A549 (cell line): ENCODE data around the gene BCORL1. TPM values are rescaled to one million over a fixed set of nuclear protein-coding genes. Genes with fewer than 3 reads are reported as not detected.
A peak's percentile ranks its signal among the peaks of the same experiment; 100 is the strongest.

Experiments used
- ATAC-seq, 2 experiments: fragments of 200-7000 bp in 1 of 2; fragments of >200 bp in 1 of 2; cut with Nextera tagmentation in 1 of 2; cut with Tn5 transposase in 1 of 2; 3 replicates each; pipeline versions ENCODE4 v1.8.0 to v1.9.1; 2018 to 2020; ENCODE audit warnings: mild to moderate bottlenecking in 1 of 2, moderate library complexity in 1 of 2
- CTCF ChIA-PET: fragments of 300-600 bp; sonication (Branson Sonifier 250); formaldehyde crosslinking; extraction: SDS; loops from one replicate; lab custom pipeline; 2021; ENCODE audit warnings: antibody characterized with exemption, inconsistent platforms; lab: Yijun Ruan, JAX
- POLR2A ChIA-PET: fragments of 350-600 bp; formaldehyde crosslinking; extraction: SDS; loops from one replicate; lab custom pipeline; 2021; ENCODE audit warnings: antibody characterized with exemption, inconsistent platforms; lab: Yijun Ruan, JAX
- DNase-seq, 2 experiments: peaks; one replicate each; pipeline versions ENCODE4 v3.0.0 to v3.0.0-alpha.2; 2011 to 2016; ENCODE audit warnings: low read depth in 1 of 2, low spot score in 1 of 2
- FAIRE-seq: peaks from 2 replicates; lab custom pipeline; 2011; peaks lifted over from hg19 to GRCh38; lab: Jason Lieb, UNC
- H3K27ac ChIP-seq, 2 experiments: fragments of >200 bp; sonication (Bioruptor Twin); formaldehyde crosslinking; 3 replicates each; pipeline ENCODE4 v1.5.1; 2016 to 2017
- H3K4me1 ChIP-seq: fragments of >200 bp; sonication (Bioruptor Twin); formaldehyde crosslinking; 3 replicates; pipeline ENCODE4 v1.6.1; 2016
- H3K4me2 ChIP-seq: fragments of >200 bp; sonication (Bioruptor Twin); formaldehyde crosslinking; 3 replicates; pipeline ENCODE4 v1.6.1; 2016
- H3K4me3 ChIP-seq: fragments of >200 bp; sonication (Bioruptor Twin); formaldehyde crosslinking; 3 replicates; pipeline ENCODE4 v1.5.1; 2016
- H3K9me3 ChIP-seq: fragments of >200 bp; sonication (Bioruptor Twin); formaldehyde crosslinking; 3 replicates; pipeline ENCODE4 v1.6.1; 2016
- CHD4 ChIP-seq: fragments of 200-600 bp; sonication (generic); IDR thresholded peaks from 2 replicates; pipeline ENCODE4 v1.6.1; 2016; ENCODE audit warnings: antibody characterized with exemption, mild to moderate bottlenecking, borderline replicate concordance
- FOXS1 ChIP-seq: fragments of 250-450 bp; sonication (Bioruptor Pico); IDR thresholded peaks from 2 replicates; pipeline ENCODE4 v1.5.0; 2020; ENCODE audit warnings: mild to moderate bottlenecking, moderate library complexity
- GATA3 ChIP-seq: IDR thresholded peaks from 2 replicates; pipeline ENCODE4 v1.6.1; 2012; ENCODE audit warnings: borderline replicate concordance
- KDM1A ChIP-seq: fragments of 200-600 bp; sonication (generic); IDR thresholded peaks from 2 replicates; pipeline ENCODE4 v1.6.1; 2016; ENCODE audit warnings: low read depth, mild to moderate bottlenecking
- MYC ChIP-seq: IDR thresholded peaks from 2 replicates; pipeline ENCODE4 v1.6.1; 2012; ENCODE audit warnings: mild to moderate bottlenecking, inconsistent platforms, low read length, improper control_type of control experiment, borderline replicate concordance
- PHF8 ChIP-seq: fragments of 200-600 bp; sonication (generic); IDR thresholded peaks from 2 replicates; pipeline ENCODE4 v1.6.1; 2016; ENCODE audit warnings: low read depth, mild to moderate bottlenecking, antibody characterized with exemption, moderate library complexity, borderline replicate concordance
- POLR2A ChIP-seq: IDR thresholded peaks from 2 replicates; pipeline ENCODE4 v1.6.1; 2012; ENCODE audit warnings: mild to moderate bottlenecking, low read length
- RAD21 ChIP-seq, 2 experiments: fragments of >200 bp in 1 of 2; sonication (Bioruptor Twin) in 1 of 2; formaldehyde crosslinking in 1 of 2; IDR thresholded peaks in 1 of 2; conservative IDR thresholded peaks in 1 of 2; 2 replicates in 1 of 2; 3 replicates in 1 of 2; pipeline ENCODE4 v1.6.1; 2012 to 2018; ENCODE audit warnings: inconsistent platforms in 1 of 2
- RFX5 ChIP-seq: fragments of 450-650 bp; IDR thresholded peaks from 2 replicates; pipeline ENCODE4 v1.7.1; 2014; ENCODE audit warnings: antibody characterized with exemption, mild to moderate bottlenecking, moderate library complexity
- RNF2 ChIP-seq: fragments of 200-600 bp; sonication (generic); IDR thresholded peaks from 2 replicates; pipeline ENCODE4 v1.6.1; 2016; ENCODE audit warnings: low read depth, mild to moderate bottlenecking, antibody characterized with exemption, moderate library complexity, borderline replicate concordance
- SMC3 ChIP-seq: fragments of >200 bp; sonication (Bioruptor Twin); formaldehyde crosslinking; IDR thresholded peaks from 3 replicates; pipeline ENCODE4 v1.6.1; 2018; ENCODE audit warnings: inconsistent platforms
- WGBS: methylation state at CpG from one replicate; pipeline ENCODE4 v1.1.6; 2017; ENCODE audit errors: missing lambda C conversion rate; 5-methylcytosine and 5-hydroxymethylcytosine counted together
- polyA plus RNA-seq, 4 experiments: library from polyadenylated mRNA; depleted of rRNA in 3 of 4; stranded (reverse); fragments of >200 nt; fragmentation: RNase III in 1 of 4; extraction: RNeasy Plus Mini Kit Qiagen cat#74134 plus additional on column Dnase treatment in 1 of 4; gene quantifications; 2 replicates in 3 of 4; 3 replicates in 1 of 4; pipeline ENCODE4 v1.2.3, GENCODE V29; 2011 to 2017
- TF ChIP-seq, protein P1 (sequence below): IDR thresholded peaks from 2 replicates; pipeline ENCODE4 v1.6.1; 2012; ENCODE audit warnings: low read depth, borderline replicate concordance
- TF ChIP-seq, protein P2 (sequence below): fragments of >200 bp; sonication (Bioruptor Twin); formaldehyde crosslinking; IDR thresholded peaks from 3 replicates; pipeline ENCODE4 v1.5.1; 2016
- TF ChIP-seq, protein P3 (sequence below): fragments of >200 bp; sonication (Bioruptor Twin); formaldehyde crosslinking; IDR thresholded peaks from 3 replicates; pipeline ENCODE4 v1.6.1; 2016
- TF ChIP-seq, protein P4 (sequence below): IDR thresholded peaks from 2 replicates; pipeline ENCODE4 v1.6.1; 2012
- TF ChIP-seq, protein P5 (sequence below): fragments of 150-350 bp; IDR thresholded peaks from 2 replicates; pipeline ENCODE4 v1.6.1; 2014; ENCODE audit warnings: low read depth, mild to moderate bottlenecking, low read length
- TF ChIP-seq, protein P6 (sequence below): fragments of >200 bp; sonication (Bioruptor Twin); formaldehyde crosslinking; IDR thresholded peaks from 2 replicates; pipeline ENCODE4 v1.6.1; 2016

BCORL1 gene
- polyA plus RNA-seq, 2 of the 4 experiments (the other 2 are of a cell fraction), result 1.4 to 6.1 TPM

DNA sequence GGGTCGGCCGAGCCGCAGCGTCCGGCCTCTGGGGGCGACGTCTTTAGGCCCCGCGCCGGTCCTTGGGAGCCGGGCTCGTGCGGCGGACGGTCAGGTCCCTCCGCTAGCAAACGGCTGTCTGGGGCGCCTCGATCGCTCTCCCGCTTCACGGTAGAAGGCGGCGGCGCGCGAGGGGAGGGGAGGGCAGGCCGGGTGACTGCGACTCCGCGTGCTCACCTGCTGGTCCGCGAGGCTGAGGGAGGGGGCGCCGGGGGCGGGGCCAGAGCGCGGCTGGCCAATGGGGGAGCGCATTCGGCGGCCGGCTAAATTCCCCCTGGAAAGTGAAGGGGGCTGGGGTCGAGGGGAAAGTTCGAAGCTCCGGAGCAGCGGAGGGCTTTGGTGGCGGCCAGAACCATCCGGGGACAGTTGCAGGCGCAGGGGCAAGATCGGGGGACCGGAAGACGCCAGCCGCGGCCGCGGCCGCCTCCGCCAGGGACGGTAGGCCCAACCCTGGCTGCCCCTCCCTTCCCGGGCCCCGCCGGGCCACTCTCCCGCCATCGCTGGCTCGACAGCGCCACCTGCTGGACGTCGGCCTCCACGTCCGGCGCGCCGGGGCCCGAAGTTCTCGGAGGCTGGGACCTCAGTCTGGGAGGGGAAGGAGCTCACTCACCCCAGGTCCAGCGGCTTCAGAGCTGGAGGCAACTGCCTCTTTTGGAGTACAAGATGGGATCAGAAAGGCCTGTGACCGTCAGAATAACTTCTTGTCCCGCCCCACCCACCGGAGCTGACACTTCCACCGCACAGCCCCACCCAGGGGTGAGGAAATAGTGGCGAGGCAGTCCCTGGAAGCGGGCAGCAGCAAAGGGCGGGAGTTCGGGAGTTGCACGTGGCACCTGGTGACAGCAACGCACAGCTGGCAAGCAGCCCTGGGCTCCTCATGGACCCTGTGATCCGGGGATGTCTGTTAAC lies 78.0 kb downstream of the BCORL1 start:
- H3K9me3 ChIP-seq, result no peaks in the 10 kb centered on the region
- POLR2A ChIA-PET, result interaction anchor here (0.9 to 1.0 kb wide), 3 partner anchors 105 to 135 kb away, joined by 3 to 7 read pairs (median 3); no protein-coding TSS in a partner anchor
- 0 out of 2 replicates have a peak, but pooled peaks have one; percentile 35 for TF ChIP-seq PHF8
- TF ChIP-seq, protein P1, sequence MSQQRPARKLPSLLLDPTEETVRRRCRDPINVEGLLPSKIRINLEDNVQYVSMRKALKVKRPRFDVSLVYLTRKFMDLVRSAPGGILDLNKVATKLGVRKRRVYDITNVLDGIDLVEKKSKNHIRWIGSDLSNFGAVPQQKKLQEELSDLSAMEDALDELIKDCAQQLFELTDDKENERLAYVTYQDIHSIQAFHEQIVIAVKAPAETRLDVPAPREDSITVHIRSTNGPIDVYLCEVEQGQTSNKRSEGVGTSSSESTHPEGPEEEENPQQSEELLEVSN, result peak; percentile 96
- TF ChIP-seq, protein P2, sequence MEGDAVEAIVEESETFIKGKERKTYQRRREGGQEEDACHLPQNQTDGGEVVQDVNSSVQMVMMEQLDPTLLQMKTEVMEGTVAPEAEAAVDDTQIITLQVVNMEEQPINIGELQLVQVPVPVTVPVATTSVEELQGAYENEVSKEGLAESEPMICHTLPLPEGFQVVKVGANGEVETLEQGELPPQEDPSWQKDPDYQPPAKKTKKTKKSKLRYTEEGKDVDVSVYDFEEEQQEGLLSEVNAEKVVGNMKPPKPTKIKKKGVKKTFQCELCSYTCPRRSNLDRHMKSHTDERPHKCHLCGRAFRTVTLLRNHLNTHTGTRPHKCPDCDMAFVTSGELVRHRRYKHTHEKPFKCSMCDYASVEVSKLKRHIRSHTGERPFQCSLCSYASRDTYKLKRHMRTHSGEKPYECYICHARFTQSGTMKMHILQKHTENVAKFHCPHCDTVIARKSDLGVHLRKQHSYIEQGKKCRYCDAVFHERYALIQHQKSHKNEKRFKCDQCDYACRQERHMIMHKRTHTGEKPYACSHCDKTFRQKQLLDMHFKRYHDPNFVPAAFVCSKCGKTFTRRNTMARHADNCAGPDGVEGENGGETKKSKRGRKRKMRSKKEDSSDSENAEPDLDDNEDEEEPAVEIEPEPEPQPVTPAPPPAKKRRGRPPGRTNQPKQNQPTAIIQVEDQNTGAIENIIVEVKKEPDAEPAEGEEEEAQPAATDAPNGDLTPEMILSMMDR, result peak; percentile 82
- TF ChIP-seq, protein P3, sequence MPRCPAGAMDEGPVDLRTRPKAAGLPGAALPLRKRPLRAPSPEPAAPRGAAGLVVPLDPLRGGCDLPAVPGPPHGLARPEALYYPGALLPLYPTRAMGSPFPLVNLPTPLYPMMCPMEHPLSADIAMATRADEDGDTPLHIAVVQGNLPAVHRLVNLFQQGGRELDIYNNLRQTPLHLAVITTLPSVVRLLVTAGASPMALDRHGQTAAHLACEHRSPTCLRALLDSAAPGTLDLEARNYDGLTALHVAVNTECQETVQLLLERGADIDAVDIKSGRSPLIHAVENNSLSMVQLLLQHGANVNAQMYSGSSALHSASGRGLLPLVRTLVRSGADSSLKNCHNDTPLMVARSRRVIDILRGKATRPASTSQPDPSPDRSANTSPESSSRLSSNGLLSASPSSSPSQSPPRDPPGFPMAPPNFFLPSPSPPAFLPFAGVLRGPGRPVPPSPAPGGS, result no peak
- no peak; the same call in 1 of the 2 replicates for TF ChIP-seq RNF2
- TF ChIP-seq, protein P4, sequence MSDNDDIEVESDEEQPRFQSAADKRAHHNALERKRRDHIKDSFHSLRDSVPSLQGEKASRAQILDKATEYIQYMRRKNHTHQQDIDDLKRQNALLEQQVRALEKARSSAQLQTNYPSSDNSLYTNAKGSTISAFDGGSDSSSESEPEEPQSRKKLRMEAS, result peak; percentile 96
- no peak for TF ChIP-seq POLR2A
- TF ChIP-seq SMC3, result peak; percentile 84
- TF ChIP-seq MYC, result peak; percentile 51; the same call in 1 of the 2 replicates
- peak; percentile 75 to 86 for TF ChIP-seq RAD21 (conservative IDR thresholded peaks at IDR 0.05 in 1 of 2, IDR thresholded peaks at IDR 0.05 in 1 of 2)
- ATAC-seq, result peak; percentile 92 to 95
- FAIRE-seq, result no peak
- H3K27ac ChIP-seq, result peak overlapping the region; percentile 94 to 95
- DNase-seq, result peak; percentile 77 to 88
- peak overlapping the region; percentile 60 for H3K4me3 ChIP-seq
- 2% methylated on average over 19 of the region's 87 CpGs for WGBS
- peak overlapping the region; percentile 97 for H3K4me2 ChIP-seq
- CTCF ChIA-PET, result interaction anchor here (0.6 to 2.8 kb wide), 71 partner anchors 9 to 828 kb away, joined by 3 to 32 read pairs (median 4); partner anchors contain the start of gene UTP14A
- H3K4me1 ChIP-seq, result peaks cover 5% of the 10 kb centered on the region; the same call in 1 of the 3 replicates

DNA sequence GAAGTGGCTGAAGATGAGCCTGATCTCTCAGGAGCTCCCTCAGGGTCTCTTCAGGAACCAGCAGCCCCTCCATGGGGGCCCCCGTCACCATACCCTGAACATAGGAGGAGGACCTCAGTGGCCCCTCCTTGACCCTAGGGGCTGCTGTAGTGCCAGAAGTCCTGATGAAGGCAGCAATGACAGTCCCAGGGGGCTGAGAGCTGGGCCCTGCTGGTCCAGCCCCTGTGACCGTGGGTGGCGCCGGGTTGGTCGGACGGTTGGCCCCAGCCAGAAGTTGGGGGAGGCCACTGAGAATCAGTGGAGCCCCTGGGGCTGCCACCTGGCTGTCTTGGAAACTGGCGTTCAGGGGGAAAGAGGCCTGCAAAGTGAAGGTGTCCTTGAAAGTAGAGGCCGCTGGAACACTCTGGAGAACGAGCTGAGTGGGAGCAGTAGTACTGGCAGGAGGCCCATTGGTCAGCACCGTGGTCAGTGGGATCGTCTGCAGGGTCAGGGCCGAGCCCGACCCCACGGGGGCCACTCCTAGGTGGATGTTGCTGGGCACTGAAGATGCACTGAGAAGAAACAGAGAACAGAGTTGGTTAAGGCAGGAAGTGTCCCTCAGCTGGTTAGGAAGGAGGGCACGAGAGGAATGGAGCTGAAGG lies 84.7 kb downstream of the BCORL1 start:
- Histone ChIP-seq H3K4me1 (no peaks in the 10 kb centered on the region), H3K4me3 (no peak overlapping the region), H3K9me3 (no peaks in the 10 kb centered on the region), H3K27ac (no peak overlapping the region), H3K4me2 (no peak overlapping the region)
- WGBS, result 94% methylated on average over 6 of the region's 15 CpGs
- no peak for DNase-seq
- ATAC-seq, result no peak
- TF ChIP-seq RAD21 (conservative IDR thresholded peaks at IDR 0.05 in 1 of 2, IDR thresholded peaks at IDR 0.05 in 1 of 2), result no peak
- TF ChIP-seq, protein P5, sequence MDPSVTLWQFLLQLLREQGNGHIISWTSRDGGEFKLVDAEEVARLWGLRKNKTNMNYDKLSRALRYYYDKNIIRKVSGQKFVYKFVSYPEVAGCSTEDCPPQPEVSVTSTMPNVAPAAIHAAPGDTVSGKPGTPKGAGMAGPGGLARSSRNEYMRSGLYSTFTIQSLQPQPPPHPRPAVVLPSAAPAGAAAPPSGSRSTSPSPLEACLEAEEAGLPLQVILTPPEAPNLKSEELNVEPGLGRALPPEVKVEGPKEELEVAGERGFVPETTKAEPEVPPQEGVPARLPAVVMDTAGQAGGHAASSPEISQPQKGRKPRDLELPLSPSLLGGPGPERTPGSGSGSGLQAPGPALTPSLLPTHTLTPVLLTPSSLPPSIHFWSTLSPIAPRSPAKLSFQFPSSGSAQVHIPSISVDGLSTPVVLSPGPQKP, result no peak
- TF ChIP-seq FOXS1 (CRISPR knock-in tag), result no peak
- TF ChIP-seq RFX5, result no peak
- TF ChIP-seq, protein P6, sequence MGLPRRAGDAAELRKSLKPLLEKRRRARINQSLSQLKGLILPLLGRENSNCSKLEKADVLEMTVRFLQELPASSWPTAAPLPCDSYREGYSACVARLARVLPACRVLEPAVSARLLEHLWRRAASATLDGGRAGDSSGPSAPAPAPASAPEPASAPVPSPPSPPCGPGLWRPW, result no peak
- TF ChIP-seq GATA3, result no peak
- TF ChIP-seq CHD4, result no peak
- TF ChIP-seq KDM1A, result no peak
- TF ChIP-seq MYC, result no peak
- FAIRE-seq, result no peak
- ChIA-PET POLR2A (no interaction called here), CTCF (interaction anchor here (2.1 to 5.4 kb wide), 3 partner anchors 9 to 142 kb away, joined by 7 to 33 read pairs (median 7); no protein-coding TSS in a partner anchor)
